ENCODE results near the gene RILPL2.
A peak's percentile ranks its signal among the peaks of the same experiment; 100 is the strongest.

The RILPL2 gene

DNA sequence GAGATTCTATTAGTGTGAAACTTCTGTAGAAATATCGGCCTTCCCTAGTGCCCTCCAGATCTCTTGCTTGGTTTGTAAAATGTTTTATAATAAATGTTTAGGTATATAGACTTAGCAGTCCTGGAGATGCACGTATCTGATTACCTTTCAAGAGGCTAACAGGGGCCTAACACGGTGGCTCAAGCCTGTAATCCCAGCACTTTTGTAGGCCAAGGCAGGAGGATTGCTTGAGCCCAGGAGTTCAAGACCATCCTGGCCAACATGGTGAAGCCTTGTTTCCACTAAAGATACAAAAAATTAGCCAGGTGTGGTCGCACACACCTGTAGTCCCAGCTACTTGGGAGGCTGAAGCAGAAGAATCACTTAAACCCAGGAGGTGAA lies 9.8 kb upstream of the RILPL2 start:
- Histone ChIP-seq H3K4me3 (ENCODE audit: low read depth in 1 of 2, low read length in 1 of 2) (peak overlapping the region; percentile 3 to 26), H3K27me3 (no peaks in the 10 kb centered on the region), H3K27ac (peak overlapping the region; percentile 85), H3K36me3 (no peaks in the 10 kb centered on the region), H3K4me1 (ENCODE audit: control insufficient read depth in 1 of 2, insufficient read depth in 1 of 2, low read depth in 1 of 2, low read length in 1 of 2) (peaks cover 64 to 68% of the 10 kb centered on the region in 2 experiments), H3K9me3 (no peaks in the 10 kb centered on the region)
- TF ChIP-seq, protein P1, sequence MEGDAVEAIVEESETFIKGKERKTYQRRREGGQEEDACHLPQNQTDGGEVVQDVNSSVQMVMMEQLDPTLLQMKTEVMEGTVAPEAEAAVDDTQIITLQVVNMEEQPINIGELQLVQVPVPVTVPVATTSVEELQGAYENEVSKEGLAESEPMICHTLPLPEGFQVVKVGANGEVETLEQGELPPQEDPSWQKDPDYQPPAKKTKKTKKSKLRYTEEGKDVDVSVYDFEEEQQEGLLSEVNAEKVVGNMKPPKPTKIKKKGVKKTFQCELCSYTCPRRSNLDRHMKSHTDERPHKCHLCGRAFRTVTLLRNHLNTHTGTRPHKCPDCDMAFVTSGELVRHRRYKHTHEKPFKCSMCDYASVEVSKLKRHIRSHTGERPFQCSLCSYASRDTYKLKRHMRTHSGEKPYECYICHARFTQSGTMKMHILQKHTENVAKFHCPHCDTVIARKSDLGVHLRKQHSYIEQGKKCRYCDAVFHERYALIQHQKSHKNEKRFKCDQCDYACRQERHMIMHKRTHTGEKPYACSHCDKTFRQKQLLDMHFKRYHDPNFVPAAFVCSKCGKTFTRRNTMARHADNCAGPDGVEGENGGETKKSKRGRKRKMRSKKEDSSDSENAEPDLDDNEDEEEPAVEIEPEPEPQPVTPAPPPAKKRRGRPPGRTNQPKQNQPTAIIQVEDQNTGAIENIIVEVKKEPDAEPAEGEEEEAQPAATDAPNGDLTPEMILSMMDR (IDR thresholded peaks at IDR 0.05), result no peak

DNA sequence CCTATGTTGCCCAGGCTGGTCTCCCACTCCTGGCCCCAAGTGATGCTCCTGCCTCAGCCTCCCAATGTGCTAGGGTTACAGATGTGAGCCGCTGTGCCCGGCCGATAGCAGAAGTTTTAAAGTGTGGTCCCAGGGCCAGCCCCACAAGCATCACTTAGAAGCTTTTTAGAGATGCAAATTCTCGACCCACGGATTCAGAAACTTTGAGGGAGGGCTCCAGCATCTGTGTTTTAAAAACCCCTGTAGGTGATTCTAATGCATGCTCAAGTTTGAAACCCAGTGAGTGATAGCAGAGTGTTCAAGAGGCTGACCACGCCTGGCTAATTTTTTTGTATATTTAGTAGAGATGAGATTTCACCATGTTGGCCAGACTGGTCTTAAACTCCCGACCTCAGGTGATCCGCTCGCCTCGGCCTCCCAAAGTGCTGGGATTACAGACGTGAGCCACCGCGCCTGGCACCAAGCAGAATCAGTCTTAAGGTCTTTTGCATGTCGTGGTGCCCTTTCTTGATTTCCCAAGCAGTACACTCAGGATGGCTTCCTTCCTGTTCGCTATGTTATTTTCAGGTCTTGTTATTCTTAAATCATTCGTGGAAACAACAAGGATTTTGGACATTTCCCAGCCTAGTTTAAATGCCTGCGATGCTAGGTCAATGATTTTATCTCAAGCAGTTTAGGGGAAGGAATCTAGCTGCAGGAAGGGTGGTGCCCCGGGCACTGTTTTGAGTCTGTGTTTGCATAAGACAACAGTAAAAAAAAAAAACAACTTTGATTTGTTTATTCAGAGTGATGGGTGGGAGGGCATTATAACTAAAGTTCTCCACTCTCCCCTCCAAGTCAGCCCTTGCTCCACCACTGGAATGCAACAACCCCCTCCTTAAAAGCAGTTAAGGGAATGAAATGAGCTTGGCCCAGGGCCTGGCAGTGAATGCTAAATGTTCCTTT lies 9.2 kb upstream of the RILPL2 start:
- TF ChIP-seq, protein P1 (IDR thresholded peaks at IDR 0.05), result no peak
- H3K27ac ChIP-seq, result peak overlapping the region; percentile 85

DNA sequence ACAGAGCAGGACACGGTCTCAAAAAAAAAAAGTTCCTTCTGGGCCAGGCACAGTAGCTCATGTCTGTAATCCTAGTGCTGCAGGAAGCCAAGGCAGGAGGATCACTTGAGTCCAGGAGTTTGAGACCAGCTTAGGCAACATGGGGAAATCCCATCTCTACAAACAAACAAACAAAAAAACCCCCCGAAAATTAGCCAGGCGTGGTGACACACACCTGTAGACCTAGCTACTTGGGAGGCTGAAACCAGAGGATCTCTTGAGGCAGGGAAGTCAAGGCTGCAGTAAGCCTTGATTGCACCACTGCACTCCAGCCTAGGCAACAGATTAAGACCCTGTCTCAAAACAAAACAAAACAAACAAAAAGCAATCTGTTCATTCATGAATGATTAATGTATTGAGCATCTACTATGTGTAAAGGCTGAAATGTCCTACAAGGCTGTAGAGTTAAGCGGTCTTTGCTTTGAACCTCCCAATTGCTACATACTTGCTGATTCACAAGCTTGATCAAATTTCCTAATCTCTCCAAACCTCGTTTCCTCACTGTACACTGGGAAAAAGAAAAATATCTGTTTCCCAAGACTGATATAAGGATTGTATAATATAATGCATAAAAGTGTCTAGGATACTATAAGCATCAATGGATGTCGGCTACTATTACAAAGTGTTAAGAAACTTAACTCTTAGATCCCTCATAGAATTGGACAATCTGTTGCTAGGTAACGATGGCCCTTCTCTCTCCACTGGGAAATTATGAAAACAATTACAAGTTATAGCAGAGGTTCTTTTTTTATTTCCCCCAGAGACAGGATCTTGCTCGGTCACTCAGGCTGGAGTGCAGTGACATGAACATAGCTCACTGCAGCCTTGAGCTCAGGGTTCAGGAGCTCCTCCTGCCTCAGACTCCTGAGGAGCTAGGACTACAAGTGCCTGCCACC lies 7.9 kb upstream of the RILPL2 start:
- TF ChIP-seq, protein P1 (IDR thresholded peaks at IDR 0.05), result no peak
- no peaks in the 10 kb centered on the region for H3K27me3 ChIP-seq
- peaks cover 61 to 63% of the 10 kb centered on the region in 2 experiments for H3K4me1 ChIP-seq (ENCODE audit: control insufficient read depth in 1 of 2, insufficient read depth in 1 of 2, low read depth in 1 of 2, low read length in 1 of 2)
- H3K9me3 ChIP-seq, result no peaks in the 10 kb centered on the region
- H3K27ac ChIP-seq, result peak overlapping the region; percentile 85
- H3K36me3 ChIP-seq, result no peaks in the 10 kb centered on the region
- H3K4me3 ChIP-seq (ENCODE audit: low read depth in 1 of 2, low read length in 1 of 2), result no peak overlapping the region

More for the DNA sequence above, 9.2 kb upstream of the RILPL2 start:
- Histone ChIP-seq H3K27me3 (no peaks in the 10 kb centered on the region), H3K36me3 (no peaks in the 10 kb centered on the region), H3K4me1 (ENCODE audit: control insufficient read depth in 1 of 2, insufficient read depth in 1 of 2, low read depth in 1 of 2, low read length in 1 of 2) (peaks cover 64 to 68% of the 10 kb centered on the region in 2 experiments), H3K4me3 (ENCODE audit: low read depth in 1 of 2, low read length in 1 of 2) (peak overlapping the region; percentile 3 to 26), H3K9me3 (no peaks in the 10 kb centered on the region)

DNA sequence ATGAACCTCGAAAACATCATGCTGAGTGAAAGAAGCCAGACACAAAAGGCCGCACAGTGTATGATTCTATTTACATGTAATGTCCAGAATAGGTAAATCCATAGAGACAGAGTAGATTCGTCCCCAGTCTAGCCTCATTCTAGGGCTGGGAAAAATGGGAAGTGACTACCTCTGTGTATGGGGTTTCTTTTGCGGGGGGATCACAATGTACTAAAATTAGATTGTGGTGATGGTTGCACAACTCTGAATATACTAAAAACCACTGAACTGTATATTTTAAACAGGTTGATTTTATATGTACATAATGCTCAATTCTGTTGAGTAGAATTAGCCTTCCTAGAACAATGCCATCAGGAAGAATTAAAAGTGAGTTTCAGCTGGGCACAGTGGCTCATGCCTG lies 6.3 kb upstream of the RILPL2 start:
- Histone ChIP-seq H3K9me3 (no peaks in the 10 kb centered on the region), H3K27me3 (no peaks in the 10 kb centered on the region), H3K36me3 (no peaks in the 10 kb centered on the region), H3K4me3 (ENCODE audit: low read depth in 1 of 2, low read length in 1 of 2) (no peak overlapping the region), H3K27ac (peak overlapping the region; percentile 46), H3K4me1 (ENCODE audit: control insufficient read depth in 1 of 2, insufficient read depth in 1 of 2, low read depth in 1 of 2, low read length in 1 of 2) (peaks cover 51 to 52% of the 10 kb centered on the region in 2 experiments)
- TF ChIP-seq, protein P1 (IDR thresholded peaks at IDR 0.05), result no peak

DNA sequence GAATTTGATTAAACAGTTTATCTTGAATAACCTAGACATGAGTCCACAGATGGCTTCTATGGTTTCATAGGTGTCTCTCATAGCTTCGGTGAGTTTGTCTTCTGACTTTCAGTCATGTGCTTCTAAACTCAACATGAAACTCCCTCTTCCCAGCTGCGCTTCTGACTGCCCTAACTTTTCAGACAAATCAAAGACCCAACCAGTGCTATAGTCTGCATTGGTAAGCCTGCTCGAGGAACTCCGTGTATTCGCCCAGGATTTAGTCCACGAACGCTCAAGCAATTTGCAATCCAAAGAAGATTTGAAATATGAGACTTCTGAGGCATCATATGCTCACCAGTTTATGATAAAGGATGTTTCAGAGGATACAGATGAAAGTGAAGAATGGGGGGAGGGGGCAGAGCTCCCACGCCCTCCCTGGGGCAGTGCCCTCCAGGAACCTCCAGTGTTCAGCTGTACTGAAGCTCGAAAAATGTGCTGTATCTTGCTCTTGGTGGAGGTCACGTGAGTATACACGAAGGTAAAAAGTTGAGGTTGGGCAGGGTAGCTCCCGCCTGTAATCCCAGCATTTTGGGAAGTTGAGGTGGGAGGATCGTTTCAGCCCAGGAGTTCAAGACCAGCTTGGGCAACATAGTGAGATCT lies 5.2 kb upstream of the RILPL2 start:
- Histone ChIP-seq H3K27me3 (no peaks in the 10 kb centered on the region), H3K27ac (no peak overlapping the region), H3K36me3 (no peaks in the 10 kb centered on the region), H3K9me3 (no peaks in the 10 kb centered on the region), H3K4me1 (ENCODE audit: control insufficient read depth in 1 of 2, insufficient read depth in 1 of 2, low read depth in 1 of 2, low read length in 1 of 2) (peaks cover 51 to 52% of the 10 kb centered on the region in 2 experiments), H3K4me3 (ENCODE audit: low read depth in 1 of 2, low read length in 1 of 2) (no peak overlapping the region)
- TF ChIP-seq, protein P1 (IDR thresholded peaks at IDR 0.05), result no peak

Measured in neutrophil (primary cell).